Epidermal melanocyte (primary cell): ENCODE data around the gene FBXO9.

Experiments used
- DNase-seq: peaks from one replicate; pipeline ENCODE4 v3.0.0; 2011; ENCODE audit warnings: low spot score; ENCODE audit not compliant: insufficient read length

FBXO9 gene

GRCh38 chr6:53133961-53134360 is 68.8 kb downstream of the FBXO9 start:
- no peak for DNase-seq

- DNase-seq: no peak
These were observed 69.5 kb downstream of the FBXO9 start for GRCh38 chr6:53134601-53135235.

- DNase-seq: no peak
These were observed 70.9 kb downstream of the FBXO9 start for GRCh38 chr6:53136000-53136609.

GRCh38 chr6:53139841-53140413 is 74.7 kb downstream of the FBXO9 start:
- DNase-seq: no peak

- DNase-seq: no peak
These were observed 77.6 kb downstream of the FBXO9 start for GRCh38 chr6:53142810-53143209.

GRCh38 chr6:53143710-53144109 is 78.5 kb downstream of the FBXO9 start:
- DNase-seq: no peak

GRCh38 chr6:53144802-53145201 is 79.6 kb downstream of the FBXO9 start:
- no peak for DNase-seq

- no peak for DNase-seq
These were observed 83.5 kb downstream of the FBXO9 start, which contains the start of gene GCM1 for GRCh38 chr6:53148684-53149083. Gene GCM1 (minus strand): TSS chr6:53148841. CDS start chr6:53145632, 3,209 bp downstream.
